SK-N-SH treated with all-trans-retinoic acid at 6 μM for 48 hours (cell line): Measurements from ENCODE around the gene CRACR2B.

ENCODE experiments used
- ARNTL ChIP-seq: fragments of 450-650 bp; formaldehyde crosslinking; IDR thresholded peaks from 2 replicates; pipeline ENCODE4 v1.5.0; 2020; ENCODE audit warnings: low read depth, mild to moderate bottlenecking, moderate library complexity, borderline replicate concordance
- CREB5 ChIP-seq: fragments of 250-450 bp; sonication (Bioruptor Pico); IDR thresholded peaks from 2 replicates; pipeline ENCODE4 v1.5.1; 2020; ENCODE audit warnings: low read depth, mild to moderate bottlenecking, moderate library complexity
- CSRNP3 ChIP-seq: fragments of 250-450 bp; sonication (Bioruptor Pico); IDR thresholded peaks from 2 replicates; pipeline ENCODE4 v1.5.1; 2021; ENCODE audit warnings: mild to moderate bottlenecking, moderate library complexity
- GLIS3 ChIP-seq: fragments of 250-450 bp; sonication (Bioruptor Pico); IDR thresholded peaks from 2 replicates; pipeline ENCODE4 v1.5.0; 2020; ENCODE audit warnings: mild to moderate bottlenecking, moderate library complexity
- PATZ1 ChIP-seq: fragments of 250-450 bp; sonication (Bioruptor Pico); IDR thresholded peaks from 2 replicates; pipeline ENCODE4 v1.8.0; 2020; ENCODE audit warnings: mild to moderate bottlenecking, moderate library complexity, borderline replicate concordance
- TCF4 ChIP-seq: fragments of 250-450 bp; sonication (Bioruptor Pico); IDR thresholded peaks from 2 replicates; pipeline ENCODE4 v1.8.0; 2021; ENCODE audit warnings: mild to moderate bottlenecking, moderate library complexity, borderline replicate concordance
- TOX ChIP-seq: fragments of 250-450 bp; sonication (Bioruptor Pico); IDR thresholded peaks from 2 replicates; pipeline ENCODE4 v1.8.0; 2021; ENCODE audit warnings: mild to moderate bottlenecking, moderate library complexity, borderline replicate concordance

- no peak for TF ChIP-seq TOX (CRISPR knock-in tag)
- TF ChIP-seq GLIS3 (CRISPR knock-in tag): no peak
- TF ChIP-seq ARNTL: no peak
- no peak for TF ChIP-seq CREB5 (CRISPR knock-in tag)
- no peak for TF ChIP-seq PATZ1 (CRISPR knock-in tag)
- no peak for TF ChIP-seq CSRNP3 (CRISPR knock-in tag)
- TF ChIP-seq TCF4 (CRISPR knock-in tag): no peak
Observed at GRCh38 chr11:853682-854448, 26.1 kb downstream of the CRACR2B start.
